ENCODE results near the gene UAP1.

DNA sequence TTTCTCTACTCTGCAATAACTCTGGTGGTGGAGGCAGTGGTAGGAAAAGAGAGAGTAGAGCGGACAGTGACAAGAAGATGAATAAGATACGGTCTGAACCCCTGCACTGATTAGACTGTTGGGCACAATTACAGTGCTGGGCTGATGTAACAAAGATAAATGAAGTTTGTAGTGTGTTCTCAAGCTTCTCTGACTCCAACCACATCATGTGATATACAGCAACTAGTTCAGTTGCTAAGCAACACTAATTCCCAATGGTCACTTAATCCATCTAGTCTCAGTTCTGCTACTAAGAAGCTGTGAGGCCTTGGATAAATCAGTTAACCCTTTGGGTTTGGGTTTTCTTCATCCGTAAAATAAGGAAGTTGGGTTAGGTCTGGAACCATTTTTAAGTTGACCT, 88.1 kb downstream of the UAP1 start:
- TF ChIP-seq, protein P1, sequence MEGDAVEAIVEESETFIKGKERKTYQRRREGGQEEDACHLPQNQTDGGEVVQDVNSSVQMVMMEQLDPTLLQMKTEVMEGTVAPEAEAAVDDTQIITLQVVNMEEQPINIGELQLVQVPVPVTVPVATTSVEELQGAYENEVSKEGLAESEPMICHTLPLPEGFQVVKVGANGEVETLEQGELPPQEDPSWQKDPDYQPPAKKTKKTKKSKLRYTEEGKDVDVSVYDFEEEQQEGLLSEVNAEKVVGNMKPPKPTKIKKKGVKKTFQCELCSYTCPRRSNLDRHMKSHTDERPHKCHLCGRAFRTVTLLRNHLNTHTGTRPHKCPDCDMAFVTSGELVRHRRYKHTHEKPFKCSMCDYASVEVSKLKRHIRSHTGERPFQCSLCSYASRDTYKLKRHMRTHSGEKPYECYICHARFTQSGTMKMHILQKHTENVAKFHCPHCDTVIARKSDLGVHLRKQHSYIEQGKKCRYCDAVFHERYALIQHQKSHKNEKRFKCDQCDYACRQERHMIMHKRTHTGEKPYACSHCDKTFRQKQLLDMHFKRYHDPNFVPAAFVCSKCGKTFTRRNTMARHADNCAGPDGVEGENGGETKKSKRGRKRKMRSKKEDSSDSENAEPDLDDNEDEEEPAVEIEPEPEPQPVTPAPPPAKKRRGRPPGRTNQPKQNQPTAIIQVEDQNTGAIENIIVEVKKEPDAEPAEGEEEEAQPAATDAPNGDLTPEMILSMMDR (IDR thresholded peaks at IDR 0.05; ENCODE audit: borderline replicate concordance, extremely low read depth, low read length, poor library complexity, severe bottlenecking) = no peak
- TF ChIP-seq EZH2 (IDR thresholded peaks at IDR 0.05; ENCODE audit: borderline replicate concordance, low read depth, low read length, severe bottlenecking) = no peak

Measured in DND-41 (cell line).